ENCODE measurements around the gene LRMDA.

The LRMDA gene

DNA sequence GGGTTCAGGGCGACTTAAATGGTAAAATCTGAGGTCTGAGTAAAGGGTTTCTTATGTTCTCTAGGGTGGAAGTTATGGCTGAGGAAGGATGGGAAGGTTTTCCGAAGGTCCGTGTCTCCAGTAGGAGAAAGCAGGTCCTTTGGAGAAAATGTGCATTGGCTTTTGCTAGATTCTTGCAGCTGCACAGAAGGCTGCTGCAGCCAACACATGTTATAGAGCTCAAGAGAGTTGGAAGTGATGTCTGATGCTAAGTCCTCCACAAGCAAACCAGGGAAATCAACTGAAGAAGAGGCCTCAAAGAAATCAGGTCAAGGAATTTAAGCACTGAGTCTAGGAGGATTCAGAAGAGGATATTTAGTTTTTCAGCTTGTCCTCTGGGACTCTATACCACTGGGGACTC is 404.6 kb downstream of the LRMDA start:
- DNase-seq (ENCODE audit: low spot score): no peak

- no peak for DNase-seq (ENCODE audit: low spot score)
Observed at GRCh38 chr10:75838486-75838885, 407.1 kb downstream of the LRMDA start.

DNA sequence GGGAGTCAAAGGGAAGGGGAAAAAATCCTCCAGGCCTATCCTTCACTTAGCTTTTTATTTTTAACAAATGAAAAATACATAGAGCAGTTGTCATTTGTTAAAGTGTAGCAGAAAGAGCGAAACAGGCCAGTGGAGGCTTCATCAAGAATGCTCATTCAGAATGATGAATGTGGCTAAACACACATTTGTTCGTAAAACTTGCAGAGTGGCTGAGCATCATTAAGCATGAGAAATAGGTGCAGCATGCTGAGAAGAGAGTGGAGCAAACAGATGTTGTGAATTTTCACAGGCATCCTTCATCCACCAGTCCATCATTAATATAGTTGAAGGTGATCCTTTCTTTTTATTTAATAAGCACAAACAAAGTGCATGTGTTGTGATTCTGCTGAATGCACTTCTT is 407.6 kb downstream of the LRMDA start:
- DNase-seq (ENCODE audit: low spot score): no peak

DNA sequence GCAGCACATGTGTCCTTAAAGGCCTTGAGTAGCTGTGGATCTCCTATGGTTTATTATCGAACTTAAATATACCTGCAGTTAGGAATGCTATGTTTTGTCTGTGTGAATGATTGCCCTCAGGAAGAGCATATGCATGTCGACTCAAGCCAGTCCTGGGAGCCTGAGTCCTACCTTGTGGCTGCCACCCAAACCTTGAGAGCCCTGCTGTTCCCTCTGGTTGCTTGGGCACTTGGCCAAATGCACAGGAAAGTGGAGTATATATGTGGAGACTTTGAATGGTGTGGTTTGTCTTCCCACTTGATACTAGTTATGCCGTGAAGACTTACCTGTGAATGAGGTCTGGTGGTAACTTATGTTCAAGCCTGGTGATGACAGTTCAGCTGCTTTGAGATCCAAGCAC is 409.8 kb downstream of the LRMDA start:
- DNase-seq (ENCODE audit: low spot score): no peak

DNA sequence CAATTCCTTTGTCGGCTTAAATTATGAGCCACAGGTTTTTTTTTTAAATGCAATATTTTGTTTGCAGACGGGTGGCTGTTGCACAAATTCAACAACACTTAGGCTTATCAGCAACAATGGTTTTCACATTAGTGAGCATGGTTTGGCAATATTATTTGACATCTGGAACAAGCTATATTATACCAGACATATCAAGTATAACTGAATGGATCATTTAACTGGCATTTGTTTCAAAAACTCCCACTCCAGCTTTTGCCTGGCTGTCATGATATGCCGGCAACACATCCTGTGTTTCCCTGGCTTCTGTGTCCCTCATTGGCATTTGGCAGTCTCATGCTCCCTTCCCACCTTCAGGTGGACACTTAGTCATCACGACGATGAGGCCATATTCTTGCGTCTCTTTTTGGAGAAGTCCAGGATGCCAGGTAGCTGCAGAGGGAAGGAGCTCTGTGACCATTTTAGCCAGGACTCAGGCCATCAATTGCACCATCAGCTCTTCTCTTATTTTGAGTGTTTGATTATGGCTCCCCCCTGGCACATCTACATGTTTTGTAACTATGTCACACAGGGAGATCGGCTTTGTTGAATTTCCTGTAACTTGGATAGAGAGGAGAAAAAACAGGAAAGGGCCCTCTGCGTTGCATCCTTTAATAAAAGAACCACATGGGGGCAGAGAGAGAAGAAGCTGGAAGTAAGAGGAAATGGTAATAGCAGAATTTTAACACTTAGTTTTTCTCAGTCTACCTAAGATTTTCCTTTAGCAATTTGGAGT is 413.9 kb downstream of the LRMDA start:
- DNase-seq (ENCODE audit: low spot score): no peak

DNA sequence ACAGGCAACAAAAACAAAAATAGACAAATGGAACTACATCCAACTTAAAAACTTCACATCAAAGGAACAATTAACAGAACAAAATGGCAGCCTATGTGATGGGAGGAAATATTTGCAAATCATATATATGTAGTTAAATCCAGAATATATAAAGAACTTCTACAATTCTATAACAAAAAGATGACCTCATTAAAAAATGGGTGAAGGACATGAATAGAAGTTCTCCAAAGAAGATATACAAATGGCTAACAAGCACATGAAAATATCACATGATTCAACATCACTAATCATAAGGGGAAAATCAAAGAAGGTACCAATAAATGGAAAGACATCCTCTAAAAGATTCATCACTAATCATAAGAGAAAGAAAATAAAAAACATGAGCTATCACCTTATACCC is 416.1 kb downstream of the LRMDA start:
- DNase-seq (ENCODE audit: low spot score): no peak

- DNase-seq (ENCODE audit: low spot score): no peak
Observed at GRCh38 chr10:75851580-75852345, 420.3 kb downstream of the LRMDA start.

GRCh38 chr10:75852851-75853484 is 421.5 kb downstream of the LRMDA start:
- no peak for DNase-seq (ENCODE audit: low spot score)

DNA sequence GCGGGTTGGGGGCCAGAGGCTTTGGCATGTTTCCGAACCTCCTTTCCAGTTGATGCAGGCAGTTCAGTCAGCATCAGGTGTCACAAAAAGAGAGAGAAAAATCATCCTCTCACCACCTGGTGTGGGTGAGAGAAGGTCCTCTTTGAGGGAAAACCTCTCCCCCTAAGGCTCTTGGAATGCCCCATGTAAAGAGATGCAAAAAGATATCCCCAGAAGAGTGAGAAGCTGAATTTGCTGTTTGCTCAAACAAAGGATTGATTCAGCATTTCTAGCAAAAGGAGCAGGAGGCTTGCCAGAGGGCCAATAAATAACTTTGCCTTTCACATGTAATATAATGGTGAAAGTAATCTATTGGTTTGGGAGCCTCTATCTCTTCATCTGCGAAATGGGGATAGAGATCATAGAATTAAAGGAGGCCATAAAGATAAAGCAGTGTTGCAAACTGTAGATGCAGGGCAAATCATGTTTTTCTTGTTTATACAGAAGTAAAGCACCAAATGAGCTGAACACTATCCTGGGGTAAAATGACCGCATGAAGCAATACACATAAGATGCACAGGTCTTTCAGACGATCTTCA is 425.9 kb downstream of the LRMDA start:
- DNase-seq (ENCODE audit: low spot score): peak; percentile 65

DNA sequence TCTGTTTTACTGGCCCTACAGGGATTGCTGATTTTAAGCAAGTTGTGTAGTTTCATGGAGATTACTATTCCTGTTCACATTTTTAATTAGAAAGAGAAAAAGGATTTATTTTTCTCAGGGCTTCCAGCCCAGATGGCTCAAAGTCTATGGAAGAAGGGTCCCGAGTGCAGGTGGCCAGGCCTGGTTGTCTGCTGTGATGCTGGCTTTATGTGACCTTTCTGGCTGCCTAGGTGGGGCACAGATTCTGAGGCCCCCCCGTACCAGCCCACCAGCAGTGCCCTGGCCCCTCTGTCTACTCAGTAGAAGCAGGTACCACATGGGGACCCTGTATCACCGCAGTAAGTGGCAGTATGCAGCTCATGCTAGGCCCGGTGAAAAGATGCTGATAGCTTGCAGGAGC is 426.5 kb downstream of the LRMDA start:
- DNase-seq (ENCODE audit: low spot score): no peak

- no peak for DNase-seq (ENCODE audit: low spot score)
Observed at GRCh38 chr10:75858339-75858738, 426.9 kb downstream of the LRMDA start.

GRCh38 chr10:75859141-75859540 is 427.7 kb downstream of the LRMDA start:
- no peak for DNase-seq (ENCODE audit: low spot score)

DNA sequence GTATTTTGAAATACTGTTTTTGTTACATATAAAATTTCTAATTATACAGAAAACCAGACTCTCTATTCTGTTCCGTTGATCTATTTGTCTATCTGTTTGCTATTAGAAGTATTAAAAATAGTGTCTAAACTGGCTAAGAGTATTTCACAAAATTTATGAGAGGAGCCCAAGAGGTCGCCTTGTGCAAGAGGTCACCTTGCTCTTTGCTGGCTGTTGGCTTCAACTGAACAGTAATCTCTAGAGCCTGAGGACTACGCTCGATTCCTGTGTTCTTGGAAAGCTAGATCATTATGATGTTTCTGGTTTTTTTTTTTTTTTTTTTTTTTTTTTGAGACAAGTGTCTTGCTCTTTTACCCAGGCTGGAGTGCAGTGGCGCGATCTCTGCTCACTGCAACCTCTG is 428.6 kb downstream of the LRMDA start:
- DNase-seq (ENCODE audit: low spot score): no peak

DNA sequence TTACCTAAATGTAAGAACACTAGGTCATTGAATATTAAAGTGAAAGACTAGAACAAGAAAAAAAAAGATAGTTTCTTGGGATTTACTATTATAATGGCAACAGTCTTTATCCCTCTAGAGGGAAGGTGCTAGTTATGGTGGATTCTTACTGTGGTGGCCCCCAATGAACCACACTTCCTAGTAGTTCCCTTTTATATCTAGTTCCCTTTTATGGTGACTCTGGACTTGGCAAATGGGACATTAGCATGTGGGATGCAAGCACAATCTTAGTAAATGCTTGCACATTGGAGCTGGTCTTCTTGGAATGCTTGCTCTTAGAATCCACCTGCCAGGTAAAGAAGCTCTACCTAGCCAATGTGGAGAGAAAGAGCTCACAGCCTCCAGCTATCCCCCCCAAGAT is 430.2 kb downstream of the LRMDA start:
- DNase-seq (ENCODE audit: low spot score): no peak

DNA sequence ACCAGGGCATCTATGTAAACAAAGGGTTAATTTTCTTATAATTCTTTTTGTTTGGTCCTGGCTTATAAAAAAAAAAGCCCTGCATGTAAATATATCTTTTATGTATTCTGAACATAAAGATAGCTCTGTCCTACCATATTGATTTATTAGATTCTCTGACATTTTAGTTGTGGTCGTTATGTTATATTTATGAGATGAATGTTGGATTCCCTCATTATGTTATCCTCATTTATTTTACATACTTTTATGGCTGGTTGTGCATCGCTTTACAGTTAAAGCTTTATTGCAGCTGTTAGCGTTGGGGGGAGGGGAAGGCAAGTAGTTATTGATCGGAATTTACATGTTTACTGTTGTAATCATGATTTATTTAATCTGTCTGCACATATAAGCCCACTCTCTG is 431.5 kb downstream of the LRMDA start:
- DNase-seq (ENCODE audit: low spot score): no peak

DNA sequence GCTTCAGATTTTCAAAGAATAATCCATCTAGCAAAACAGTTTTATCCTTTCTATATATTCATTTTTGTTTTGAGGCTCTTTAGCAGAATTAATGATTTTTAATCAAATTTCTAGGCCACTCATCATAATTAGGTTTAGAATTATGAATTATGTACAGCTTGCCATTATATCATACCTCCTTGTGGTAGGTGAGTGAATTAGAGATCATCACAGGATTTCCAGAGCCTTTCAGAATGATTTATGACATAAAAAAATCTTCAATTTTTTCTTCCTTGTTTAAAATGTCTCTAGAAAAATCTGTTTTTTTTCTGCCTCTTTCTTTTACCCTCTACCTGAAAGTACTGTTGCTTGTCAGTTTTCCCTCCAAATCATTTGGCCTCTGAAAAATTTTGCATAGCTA is 433.3 kb downstream of the LRMDA start:
- no peak for DNase-seq (ENCODE audit: low spot score)

DNA sequence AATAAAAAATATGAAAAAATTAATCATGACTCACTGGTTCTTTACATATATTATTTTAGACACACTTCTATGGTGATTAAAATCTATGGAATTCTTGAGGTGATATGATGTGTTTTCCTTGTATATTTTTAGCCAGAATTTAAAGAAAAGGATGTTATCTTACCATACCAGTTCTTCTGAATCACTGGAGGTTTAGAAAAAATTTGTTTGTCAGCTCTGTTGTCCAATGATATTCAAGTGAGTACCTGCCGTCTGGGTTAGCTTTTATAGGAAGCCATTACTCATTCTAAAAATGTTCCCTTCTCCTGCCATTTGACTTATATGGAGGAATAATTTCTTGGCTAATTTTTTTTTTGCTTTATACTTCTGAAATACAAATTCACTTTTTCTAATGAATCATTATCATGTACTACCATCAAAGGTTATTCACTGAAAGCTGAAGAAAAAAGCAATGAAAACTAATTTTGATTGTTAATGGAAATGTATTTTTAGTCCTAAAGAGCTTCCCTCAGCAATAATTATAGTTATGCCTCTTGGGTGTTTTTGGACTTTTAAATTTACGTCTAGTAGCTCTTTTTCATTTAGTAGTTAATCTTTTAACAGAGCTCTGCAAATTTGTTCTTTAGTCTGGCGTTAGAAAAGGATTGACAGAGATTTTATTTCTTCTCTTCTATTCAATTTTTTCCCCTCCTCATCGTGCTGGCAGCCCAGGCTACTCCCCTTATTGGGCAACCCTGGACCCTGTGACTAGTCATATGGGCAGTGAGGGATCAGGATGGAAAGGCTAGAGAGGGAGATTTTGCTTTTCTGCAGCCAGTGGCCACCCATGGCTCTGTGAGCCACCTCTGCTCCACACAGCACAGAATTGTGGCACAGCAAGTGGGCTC is 434.2 kb downstream of the LRMDA start:
- no peak for DNase-seq (ENCODE audit: low spot score)

- DNase-seq (ENCODE audit: low spot score): no peak
Observed at GRCh38 chr10:75866300-75866625, 434.8 kb downstream of the LRMDA start.

DNA sequence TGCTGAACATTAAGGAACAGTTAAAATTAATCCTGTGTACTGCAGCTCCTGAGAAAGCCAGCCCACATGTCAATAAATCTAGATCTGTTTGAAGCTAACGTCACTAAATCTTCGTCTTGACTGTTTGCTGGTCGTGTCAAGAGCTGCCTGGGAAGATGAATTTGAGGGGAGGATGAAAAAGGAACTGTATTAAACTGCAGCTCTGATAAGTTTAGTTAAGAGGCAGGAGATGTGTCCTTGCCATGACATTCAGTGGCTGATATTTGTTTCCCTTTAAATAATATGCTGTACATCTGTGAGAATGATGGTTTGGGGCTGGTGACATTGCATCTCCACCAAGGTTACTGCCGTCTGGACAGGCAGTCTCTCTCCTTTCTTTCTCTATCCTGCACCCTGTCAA is 435.3 kb downstream of the LRMDA start:
- DNase-seq (ENCODE audit: low spot score): no peak

DNA sequence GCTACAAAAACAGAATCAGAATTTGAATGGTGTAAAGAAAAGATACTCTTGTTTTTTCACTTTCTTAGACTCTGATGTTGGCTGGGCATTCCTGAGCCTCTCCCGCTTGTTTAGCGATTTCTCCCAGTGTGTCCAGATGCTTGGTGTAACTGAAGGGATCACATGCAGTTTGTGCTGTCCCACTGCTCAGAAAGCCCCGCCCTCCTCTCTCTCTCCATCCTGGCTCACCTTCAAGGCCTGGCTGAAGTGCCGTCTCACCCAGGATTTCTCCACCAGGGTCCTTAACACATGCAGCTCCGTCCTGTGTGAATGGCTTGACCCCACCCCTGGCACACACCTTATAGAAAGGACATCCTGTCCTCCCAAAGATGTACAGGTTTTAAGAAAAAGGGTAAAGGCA is 437.1 kb downstream of the LRMDA start:
- DNase-seq (ENCODE audit: low spot score): no peak

DNA sequence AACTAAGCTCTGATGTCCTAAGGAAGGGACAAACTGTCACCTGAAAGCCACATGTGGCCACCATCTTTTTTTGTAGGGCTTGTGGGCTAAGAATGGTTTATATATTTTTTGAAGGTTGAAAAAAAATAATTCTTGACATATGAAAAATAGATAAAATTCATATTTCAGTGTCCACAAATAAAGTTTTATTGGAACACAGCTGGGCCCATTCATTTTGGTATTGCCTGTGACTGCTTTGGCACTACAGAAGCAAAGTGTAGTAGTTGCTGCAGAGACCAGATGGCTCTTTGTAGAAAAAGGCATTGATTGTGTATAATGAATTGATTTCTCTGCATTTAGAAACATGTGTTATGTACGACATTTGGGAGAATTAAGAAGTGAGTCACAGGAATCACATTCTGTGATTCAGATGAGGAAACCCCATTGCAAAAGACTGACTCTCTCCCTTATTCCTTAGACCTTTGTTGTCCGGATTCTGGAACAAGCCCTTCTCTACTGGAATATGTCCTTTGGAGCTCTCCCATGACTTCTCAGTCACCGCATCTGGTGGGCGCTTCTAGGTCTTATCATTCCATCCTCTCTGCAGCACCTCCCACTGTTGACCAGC is 438.7 kb downstream of the LRMDA start:
- no peak for DNase-seq (ENCODE audit: low spot score)

GRCh38 chr10:75875740-75876139 is 444.3 kb downstream of the LRMDA start:
- no peak for DNase-seq (ENCODE audit: low spot score)

Data from iPS-NIHi11 (cell line).